Lung (tissue), 12 donors: ENCODE measurements around the gene APOBEC3C. TPM values are rescaled to one million over a fixed set of nuclear protein-coding genes. Genes with fewer than 3 reads are reported as not detected.

ENCODE experiments used
- ATAC-seq: fragments of 200-7000 bp; cut with Tn5 transposase; one replicate; pipeline ENCODE4 v1.9.1; 2020; ENCODE audit warnings: moderate number of reproducible peaks; ENCODE audit not compliant: insufficient read depth, low FRiP score
- DNase-seq, 3 donors: peaks; one replicate each; pipeline ENCODE4 v3.0.0-alpha.2; 2013 to 2017
- H3K27ac ChIP-seq, 2 donors: one replicate each; pipeline ENCODE4 v1.5.1; 2013; ENCODE audit warnings: mild to moderate bottlenecking in 2 of 2, moderate library complexity in 2 of 2, control low read depth in 1 of 2, inconsistent platforms in 1 of 2, low read depth in 1 of 2, low read length in 1 of 2
- H3K27me3 ChIP-seq, 3 donors: one replicate each; pipeline ENCODE4 v1.5.1; 2013; ENCODE audit warnings: low read length in 2 of 3; ENCODE audit not compliant: control insufficient read depth in 3 of 3, insufficient read depth in 3 of 3
- H3K36me3 ChIP-seq, 4 donors: one replicate each; pipeline ENCODE4 v1.5.1; 2013; ENCODE audit warnings: low read length in 4 of 4, mild to moderate bottlenecking in 1 of 4, moderate library complexity in 1 of 4; ENCODE audit not compliant: control insufficient read depth in 4 of 4, insufficient read depth in 4 of 4
- H3K4me1 ChIP-seq, 5 donors: one replicate each; pipeline ENCODE4 v1.5.1; 2013; ENCODE audit warnings: low read length in 5 of 5, mild to moderate bottlenecking in 2 of 5, moderate library complexity in 1 of 5; ENCODE audit not compliant: control insufficient read depth in 5 of 5, insufficient read depth in 5 of 5
- H3K4me3 ChIP-seq: one replicate; pipeline ENCODE4 v1.5.1; 2013; ENCODE audit warnings: mild to moderate bottlenecking, control low read depth, moderate library complexity
- H3K9ac ChIP-seq, 2 donors: one replicate each; pipeline ENCODE4 v1.5.1; 2013; ENCODE audit warnings: low read length in 2 of 2, control low read depth in 1 of 2; ENCODE audit not compliant: insufficient read depth in 1 of 2
- H3K9me3 ChIP-seq, 4 donors: one replicate each; pipeline ENCODE4 v1.5.1; 2013; ENCODE audit warnings: low read length in 3 of 4, mild to moderate bottlenecking in 1 of 4, moderate library complexity in 1 of 4; ENCODE audit not compliant: control insufficient read depth in 4 of 4, insufficient read depth in 3 of 4
- CTCF ChIP-seq: IDR thresholded peaks from 2 replicates; pipeline ENCODE4 v1.5.1; 2012; ENCODE audit warnings: mild to moderate bottlenecking; ENCODE audit errors: control extremely low read depth, extremely low read depth
- WGBS, 2 donors: extraction: QIAGEN DNeasy Blood & Tissue Kit; methylation state at CpG; one replicate each; pipeline ENCODE4 v1.1.7; 2013; 5-methylcytosine and 5-hydroxymethylcytosine counted together
- polyA plus RNA-seq, 2 donors: library from polyadenylated mRNA; stranded (reverse); fragments of 200-250 nt; gene quantifications; one replicate each; pipeline ENCODE4 v1.2.1, GENCODE V29; 2013
- total RNA-seq, 2 donors: library from RNA; depleted of rRNA in 1 of 2; stranded (reverse); fragments of >200 nt in 1 of 2; gene quantifications; one replicate each; pipeline ENCODE4 v1.2.1, GENCODE V29; 2014 to 2021
- donor health status: control.
- donor health status: control.
- donor health status: Bipolar disorder and iron deficiency.
- donor health status: healthy.
- donor health status: DM: yes; HTN: yes; CAD: no.

Gene APOBEC3C
- total and polyA plus RNA-seq, 4 donors = 11.1 to 21.7 (median 13.6) TPM

GRCh38 chr22:38971202-38971601, 42.9 kb upstream of the APOBEC3C start:
- H3K4me3 ChIP-seq = no peak overlapping the region
- H3K36me3 ChIP-seq = no peaks in the 10 kb centered on the region
- 82 to 86% methylated on average over 5 of the region's 5 CpGs for WGBS, 2 donors
- ATAC-seq (no peak), DNase-seq (no peak)
- H3K4me1 ChIP-seq = peaks cover 0 to 3% (median 0%) of the 10 kb centered on the region in 5 donors
- no peaks in the 10 kb centered on the region for H3K9me3 ChIP-seq
- no peak for TF ChIP-seq CTCF
- H3K27me3 ChIP-seq = no peaks in the 10 kb centered on the region
- H3K9ac ChIP-seq = no peak overlapping the region
- H3K27ac ChIP-seq = no peak overlapping the region

DNA sequence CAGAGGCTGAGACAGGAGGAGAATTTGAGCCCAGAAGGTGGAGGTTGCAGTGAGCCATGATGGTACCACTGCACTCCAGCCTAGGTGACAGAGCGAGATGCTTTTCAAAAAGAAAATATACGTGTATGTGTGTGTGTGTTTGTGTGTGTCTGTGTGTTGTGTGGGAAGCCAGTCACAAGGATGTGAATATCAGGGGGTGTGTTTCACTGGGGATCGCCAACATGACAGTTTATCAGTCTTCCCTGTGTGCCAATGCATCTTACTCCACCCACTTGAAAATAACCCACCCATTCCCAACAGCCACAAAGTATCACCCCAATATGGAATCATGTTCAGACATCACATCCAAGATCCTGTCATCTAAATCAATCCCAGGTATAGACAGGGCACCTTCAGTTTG, 42.3 kb upstream of the APOBEC3C start:
- Histone ChIP-seq H3K27ac (no peak overlapping the region), H3K4me1 (no peaks in the 10 kb centered on the region), H3K27me3 (no peaks in the 10 kb centered on the region), H3K9me3 (no peaks in the 10 kb centered on the region), H3K9ac (no peak overlapping the region), H3K36me3 (no peaks in the 10 kb centered on the region), H3K4me3 (no peak overlapping the region)
- no peak for TF ChIP-seq CTCF
- ATAC-seq (no peak), DNase-seq (no peak)
- 82 to 90% methylated on average over 3 of the region's 3 CpGs for WGBS, 2 donors

- Histone ChIP-seq H3K4me3 (no peak overlapping the region), H3K27me3 (no peaks in the 10 kb centered on the region), H3K36me3 (no peaks in the 10 kb centered on the region), H3K27ac (no peak overlapping the region), H3K9ac (no peak overlapping the region), H3K4me1 (no peaks in the 10 kb centered on the region), H3K9me3 (no peaks in the 10 kb centered on the region)
- WGBS, 2 donors = 79 to 82% methylated on average over 5 of the region's 5 CpGs
- TF ChIP-seq CTCF = no peak
- DNase-seq = no peak
- ATAC-seq = no peak
Measured at GRCh38 chr22:38972558-38972957, 41.5 kb upstream of the APOBEC3C start.
